GM06990 (cell line): ENCODE results near the gene SLCO3A1.

Source experiments
- DNase-seq: peaks from one replicate; pipeline ENCODE4 v3.0.0-alpha.2; 2011; ENCODE audit not compliant: insufficient read length; ENCODE audit errors: extremely low read depth
- H3K27me3 ChIP-seq: replicated peaks from 2 replicates; pipeline ENCODE4 v1.6.0; 2011; ENCODE audit warnings: low read length; ENCODE audit not compliant: control insufficient read depth, insufficient read depth
- H3K36me3 ChIP-seq: 2 replicates; pipeline ENCODE4 v1.5.1; 2011; ENCODE audit warnings: low read length; ENCODE audit not compliant: control insufficient read depth, insufficient read depth
- H3K4me3 ChIP-seq: replicated peaks from 2 replicates; pipeline ENCODE4 v1.5.1; 2011; ENCODE audit warnings: low read depth, mild to moderate bottlenecking, control low read depth, low read length
- TF ChIP-seq, protein P1 (sequence below): IDR thresholded peaks from 2 replicates; pipeline ENCODE4 v1.5.1; 2011; ENCODE audit warnings: low read length, control low read depth, mild to moderate bottlenecking, inconsistent platforms; ENCODE audit not compliant: insufficient read depth, poor library complexity, severe bottlenecking

SLCO3A1 gene

DNA sequence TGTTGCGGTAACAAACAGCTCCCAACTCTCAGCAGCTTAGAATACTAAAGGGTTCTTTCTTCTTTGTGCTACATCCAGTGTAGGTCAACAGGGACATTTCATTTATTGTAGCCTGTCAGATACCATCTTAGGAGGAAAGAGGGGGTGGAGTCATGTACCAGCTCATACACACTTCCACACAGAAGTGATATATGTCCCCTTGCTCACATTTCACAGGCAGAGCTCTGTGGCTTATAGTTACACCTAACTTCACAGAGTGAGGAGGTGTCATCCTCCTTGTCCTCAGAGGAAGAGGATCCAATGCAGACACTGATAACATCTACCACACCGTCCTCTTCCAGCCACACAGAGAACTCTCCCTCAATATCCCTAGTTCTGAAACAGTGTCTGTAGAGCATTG lies 247.2 kb downstream of the SLCO3A1 start:
- H3K27me3 ChIP-seq: no peaks in the 10 kb centered on the region
- TF ChIP-seq, protein P1, sequence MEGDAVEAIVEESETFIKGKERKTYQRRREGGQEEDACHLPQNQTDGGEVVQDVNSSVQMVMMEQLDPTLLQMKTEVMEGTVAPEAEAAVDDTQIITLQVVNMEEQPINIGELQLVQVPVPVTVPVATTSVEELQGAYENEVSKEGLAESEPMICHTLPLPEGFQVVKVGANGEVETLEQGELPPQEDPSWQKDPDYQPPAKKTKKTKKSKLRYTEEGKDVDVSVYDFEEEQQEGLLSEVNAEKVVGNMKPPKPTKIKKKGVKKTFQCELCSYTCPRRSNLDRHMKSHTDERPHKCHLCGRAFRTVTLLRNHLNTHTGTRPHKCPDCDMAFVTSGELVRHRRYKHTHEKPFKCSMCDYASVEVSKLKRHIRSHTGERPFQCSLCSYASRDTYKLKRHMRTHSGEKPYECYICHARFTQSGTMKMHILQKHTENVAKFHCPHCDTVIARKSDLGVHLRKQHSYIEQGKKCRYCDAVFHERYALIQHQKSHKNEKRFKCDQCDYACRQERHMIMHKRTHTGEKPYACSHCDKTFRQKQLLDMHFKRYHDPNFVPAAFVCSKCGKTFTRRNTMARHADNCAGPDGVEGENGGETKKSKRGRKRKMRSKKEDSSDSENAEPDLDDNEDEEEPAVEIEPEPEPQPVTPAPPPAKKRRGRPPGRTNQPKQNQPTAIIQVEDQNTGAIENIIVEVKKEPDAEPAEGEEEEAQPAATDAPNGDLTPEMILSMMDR: no peak
- no peaks in the 10 kb centered on the region for H3K36me3 ChIP-seq
- H3K4me3 ChIP-seq: no peak overlapping the region
- DNase-seq: no peak

DNA sequence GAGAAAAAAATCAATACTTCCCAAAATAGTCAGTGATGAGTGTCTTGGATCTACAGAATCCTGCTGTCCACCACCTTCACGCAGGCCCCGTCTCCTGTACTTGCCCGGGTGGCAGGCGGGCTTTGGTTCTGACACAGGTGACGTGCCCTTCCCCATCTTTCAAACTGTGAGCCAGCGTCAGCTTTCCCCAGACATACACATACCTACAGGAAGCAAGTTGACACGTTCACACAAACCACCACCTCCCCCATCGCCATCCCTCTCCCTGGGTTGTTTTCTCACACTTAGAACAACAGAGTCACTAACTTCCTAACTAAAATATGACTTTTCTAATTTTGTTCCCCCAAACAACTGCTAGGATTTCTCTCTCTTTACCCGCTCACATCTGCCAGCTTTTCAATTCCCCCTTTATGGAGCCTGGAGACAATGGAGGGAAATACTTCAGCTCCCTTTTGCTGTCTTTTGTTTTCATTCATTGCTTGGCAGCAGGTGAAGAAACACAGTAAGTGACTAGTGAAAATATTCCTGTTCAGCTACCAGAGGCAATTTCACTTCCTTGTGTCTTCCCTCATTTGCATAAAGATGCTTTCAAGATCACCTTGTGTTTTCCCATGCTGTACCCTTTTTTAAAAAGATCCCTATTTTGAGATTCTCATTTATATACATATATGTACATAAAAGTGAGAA lies 248.3 kb downstream of the SLCO3A1 start:
- no peak for DNase-seq
- H3K27me3 ChIP-seq: no peaks in the 10 kb centered on the region
- TF ChIP-seq, protein P1: no peak
- H3K36me3 ChIP-seq: no peaks in the 10 kb centered on the region
- H3K4me3 ChIP-seq: no peak overlapping the region

DNA sequence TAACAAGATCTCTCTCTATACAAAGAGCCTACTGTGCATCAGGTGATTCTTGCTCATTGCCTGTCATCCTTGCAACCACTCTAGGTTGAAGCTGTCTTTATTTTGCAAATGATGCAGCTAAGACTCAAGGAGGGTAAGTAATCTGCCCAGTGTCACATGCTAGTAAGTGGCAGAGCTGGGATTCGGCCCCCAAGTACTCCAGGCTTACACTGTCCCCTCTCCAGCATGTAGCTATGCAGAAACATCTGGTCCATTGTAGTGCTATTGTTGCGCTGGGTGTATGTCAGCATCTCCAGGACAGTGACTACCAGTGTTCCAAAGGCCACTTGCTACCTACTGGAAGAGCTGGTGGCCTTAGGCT lies 248.9 kb downstream of the SLCO3A1 start:
- H3K4me3 ChIP-seq: no peak overlapping the region
- H3K36me3 ChIP-seq: no peaks in the 10 kb centered on the region
- DNase-seq: no peak
- no peaks in the 10 kb centered on the region for H3K27me3 ChIP-seq
- TF ChIP-seq, protein P1: no peak

DNA sequence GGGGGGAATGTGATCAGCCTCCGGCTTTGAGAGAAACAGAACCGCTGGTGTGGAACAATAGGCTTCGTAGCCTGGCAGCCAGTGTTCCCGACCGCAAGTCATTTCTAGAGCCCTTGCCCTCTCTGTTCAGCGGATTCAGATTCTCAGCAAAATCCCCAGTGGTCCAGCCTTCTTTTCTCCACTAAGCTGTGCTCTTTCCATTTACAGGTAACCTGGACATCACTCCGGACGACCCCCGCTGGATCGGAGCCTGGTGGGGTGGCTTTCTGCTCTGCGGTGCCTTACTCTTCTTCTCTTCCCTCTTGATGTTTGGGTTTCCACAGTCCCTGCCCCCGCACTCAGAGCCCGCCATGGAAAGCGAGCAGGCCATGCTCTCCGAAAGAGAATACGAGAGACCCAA lies 250.6 kb downstream of the SLCO3A1 start:
- H3K36me3 ChIP-seq: no peaks in the 10 kb centered on the region
- H3K27me3 ChIP-seq: no peaks in the 10 kb centered on the region
- TF ChIP-seq, protein P1: no peak
- no peak overlapping the region for H3K4me3 ChIP-seq
- no peak for DNase-seq

DNA sequence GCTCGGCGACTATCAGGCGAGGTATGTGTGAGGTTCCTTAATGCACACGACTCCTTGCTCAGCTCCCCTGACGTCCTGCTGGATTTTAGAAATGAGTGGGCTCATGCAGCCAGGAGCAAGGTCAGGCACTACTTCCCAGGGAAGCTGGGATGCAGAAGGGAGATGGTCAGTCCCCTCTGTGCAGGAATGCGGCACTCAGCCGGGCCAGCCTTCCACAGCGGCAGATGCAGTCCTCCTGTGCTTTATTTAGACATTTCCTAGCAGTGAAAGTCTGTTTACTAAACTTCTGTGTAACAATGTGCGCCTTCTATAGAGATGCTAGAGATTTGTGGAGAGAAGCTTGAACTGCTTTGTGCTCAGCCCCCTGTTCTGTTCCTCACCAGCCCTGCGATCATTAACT lies 252.1 kb downstream of the SLCO3A1 start:
- Histone ChIP-seq H3K27me3 (no peaks in the 10 kb centered on the region), H3K36me3 (no peaks in the 10 kb centered on the region), H3K4me3 (no peak overlapping the region)
- no peak for DNase-seq
- TF ChIP-seq, protein P1: no peak

DNA sequence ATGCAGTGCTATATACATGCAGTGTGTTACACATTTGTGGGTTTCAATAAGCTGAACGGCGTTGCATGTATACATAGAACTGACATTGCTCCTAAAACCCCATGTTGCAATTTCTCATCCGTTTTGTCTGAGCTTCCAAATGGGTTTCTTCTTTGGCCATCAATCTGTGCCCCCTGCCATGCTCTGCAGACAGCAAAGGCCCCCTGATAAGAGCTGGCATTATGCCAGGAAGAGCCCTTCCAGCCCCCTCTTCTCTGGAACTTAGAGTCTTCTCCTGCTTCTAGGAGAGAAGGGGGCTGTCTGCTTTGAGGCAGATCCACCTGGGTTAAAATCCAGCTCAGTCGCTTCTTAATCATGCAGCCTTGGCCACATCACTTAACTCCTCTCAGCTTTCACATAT lies 254.0 kb downstream of the SLCO3A1 start:
- TF ChIP-seq, protein P1: no peak
- H3K36me3 ChIP-seq: no peaks in the 10 kb centered on the region
- H3K27me3 ChIP-seq: no peaks in the 10 kb centered on the region
- no peak for DNase-seq
- no peak overlapping the region for H3K4me3 ChIP-seq
